ENCODE results near the gene CTDSP1. TPM values are rescaled to one million over a fixed set of nuclear protein-coding genes. Genes with fewer than 3 reads are reported as not detected.
A peak's percentile ranks its signal among the peaks of the same experiment; 100 is the strongest.

Gene CTDSP1
- total RNA-seq, 6 experiments from 2014 or later, result 55.1 to 95.9 (median 75.6) TPM

- DNase-seq, result peak in 1 of 3 donors; percentile 11
- WGBS (ENCODE audit: insufficient coverage, low coverage, low lambda C conversion rate, missing lambda C conversion rate), result 68% methylated on average over 4 of the region's 4 CpGs
Observed at GRCh38 chr2:218374795-218375194, 24.9 kb upstream of the CTDSP1 start.

GRCh38 chr2:218375212-218375611 is 24.5 kb upstream of the CTDSP1 start:
- Histone ChIP-seq H3K4me1 (peaks cover 0 to 7% (median 0%) of the 10 kb centered on the region in 4 donors), H3K4me3 (no peak overlapping the region), H3K27me3 (no peaks in the 10 kb centered on the region), H3K36me3 (no peaks in the 10 kb centered on the region), H3K27ac (no peak overlapping the region), H3K9me3 (no peaks in the 10 kb centered on the region)
- WGBS (ENCODE audit: insufficient coverage, low coverage, low lambda C conversion rate, missing lambda C conversion rate), result 46% methylated on average over 2 of the region's 2 CpGs
- intact Hi-C loops (cut with DNase I), result no loop called here
- TF ChIP-seq CTCF (IDR thresholded peaks at IDR 0.05) (no peak), POLR2A (IDR thresholded peaks at IDR 0.05) (no peak)
- ATAC-seq (no peak), DNase-seq (no peak)

More at GRCh38 chr2:218374795-218375194, 24.9 kb upstream of the CTDSP1 start:
- Histone ChIP-seq H3K36me3 (no peaks in the 10 kb centered on the region), H3K4me3 (no peak overlapping the region), H3K27ac (no peak overlapping the region), H3K27me3 (no peaks in the 10 kb centered on the region), H3K4me1 (peaks cover 0 to 7% (median 0%) of the 10 kb centered on the region in 4 donors), H3K9me3 (no peaks in the 10 kb centered on the region)
- TF ChIP-seq CTCF (IDR thresholded peaks at IDR 0.05) (no peak), POLR2A (IDR thresholded peaks at IDR 0.05) (no peak)
- intact Hi-C loops (cut with DNase I), result no loop called here
- no peak for ATAC-seq

- DNase-seq, result no peak
- 62% methylated on average over 5 of the region's 5 CpGs for WGBS (ENCODE audit: insufficient coverage, low coverage, low lambda C conversion rate, missing lambda C conversion rate)
- Histone ChIP-seq H3K27ac (no peak overlapping the region), H3K27me3 (no peaks in the 10 kb centered on the region), H3K36me3 (no peaks in the 10 kb centered on the region), H3K4me3 (no peak overlapping the region), H3K4me1 (no peaks in the 10 kb centered on the region), H3K9me3 (no peaks in the 10 kb centered on the region)
- intact Hi-C loops (cut with DNase I), result no loop called here
- TF ChIP-seq CTCF (IDR thresholded peaks at IDR 0.05) (no peak), POLR2A (IDR thresholded peaks at IDR 0.05) (no peak)
- ATAC-seq, result peak in 2 of 4 donors; percentile 23 to 24
Observed at GRCh38 chr2:218378053-218378452, 21.6 kb upstream of the CTDSP1 start.

- TF ChIP-seq CTCF (IDR thresholded peaks at IDR 0.05) (no peak), POLR2A (IDR thresholded peaks at IDR 0.05) (peak; percentile 64)
- Histone ChIP-seq H3K36me3 (no peaks in the 10 kb centered on the region), H3K27me3 (no peaks in the 10 kb centered on the region), H3K4me3 (no peak within 1 kb of the TSS), H3K4me1 (no peaks in the 10 kb centered on the region), H3K27ac (peak within 1 kb of the TSS in 1 of 3 donors; percentile 26), H3K9me3 (no peaks in the 10 kb centered on the region)
- DNase-seq (peak; percentile 62 to 75 (median 70)), ATAC-seq (peak; percentile 65 to 74 (median 74))
- intact Hi-C loops (cut with DNase I), result loop anchor here in 1 of 2 donors (10.0 kb wide), 1 partner anchor 197 kb away; no protein-coding TSS in a partner anchor
- 47% methylated on average over 4 of the region's 13 CpGs for whole genome bisulfite sequencing (ENCODE audit: insufficient coverage, low coverage, low lambda C conversion rate, missing lambda C conversion rate)
Observed at GRCh38 chr2:218381916-218382366, 17.7 kb upstream of the CTDSP1 start, which contains the start of gene SLC11A1. SLC11A1 (plus strand) TSS chr2:218382273; CDS start chr2:218382369, 96 bp downstream.

Data from right lobe of liver (tissue), 6 donors.